Nephron (organoid): ENCODE data around the gene SNRPD1.
A peak's percentile ranks its signal among the peaks of the same experiment; 100 is the strongest.

Source experiments
- H3K27ac Mint-ChIP-seq, 3 experiments: 2 replicates each; pipeline ENCODE4 v1.8.0; 2020; ENCODE audit warnings: mixed read lengths in 3 of 3, mild to moderate bottlenecking in 2 of 3, moderate library complexity in 1 of 3
- H3K27me3 Mint-ChIP-seq: 2 replicates; pipeline ENCODE4 v1.8.0; 2021; ENCODE audit warnings: low read depth, mild to moderate bottlenecking, moderate library complexity, mixed read lengths
- H3K36me3 Mint-ChIP-seq: 2 replicates; pipeline ENCODE4 v1.8.0; 2020; ENCODE audit warnings: low read depth, mixed read lengths
- H3K4me1 Mint-ChIP-seq: 2 replicates; pipeline ENCODE4 v1.8.0; 2020; ENCODE audit warnings: mixed read lengths
- H3K4me3 Mint-ChIP-seq, 3 experiments: 2 replicates each; pipeline ENCODE4 v1.8.0; 2020; ENCODE audit warnings: mild to moderate bottlenecking in 3 of 3, mixed read lengths in 3 of 3, moderate library complexity in 2 of 3
- H3K9me3 Mint-ChIP-seq: 2 replicates; pipeline ENCODE4 v1.8.0; 2020; ENCODE audit warnings: mixed read lengths
- CTCF ChIP-seq, 3 experiments: fragments of 200-600 bp; sonication (generic); IDR thresholded peaks; one replicate each; pipeline ENCODE4 v1.5.0; 2021; ENCODE audit warnings: antibody characterized with exemption in 3 of 3; ENCODE audit not compliant: unreplicated experiment in 3 of 3

SNRPD1 gene

GRCh38 chr18:21653361-21653760, 41.2 kb downstream of the SNRPD1 start:
- Mint-ChIP-seq H3K27ac (no peak overlapping the region), H3K4me1 (no peaks in the 10 kb centered on the region), H3K36me3 (peaks cover 7% of the 10 kb centered on the region), H3K27me3 (no peaks in the 10 kb centered on the region), H3K9me3 (peaks cover 2% of the 10 kb centered on the region), H3K4me3 (no peak overlapping the region)
- TF ChIP-seq CTCF (IDR thresholded peaks at IDR 0.05; ENCODE audit: unreplicated experiment in 3 of 3), result no peak

- TF ChIP-seq CTCF (IDR thresholded peaks at IDR 0.05; ENCODE audit: unreplicated experiment in 3 of 3), result no peak
- peaks cover 7% of the 10 kb centered on the region for H3K36me3 Mint-ChIP-seq
- no peaks in the 10 kb centered on the region for H3K27me3 Mint-ChIP-seq
These were observed 44.3 kb downstream of the SNRPD1 start for GRCh38 chr18:21656402-21656801.

DNA sequence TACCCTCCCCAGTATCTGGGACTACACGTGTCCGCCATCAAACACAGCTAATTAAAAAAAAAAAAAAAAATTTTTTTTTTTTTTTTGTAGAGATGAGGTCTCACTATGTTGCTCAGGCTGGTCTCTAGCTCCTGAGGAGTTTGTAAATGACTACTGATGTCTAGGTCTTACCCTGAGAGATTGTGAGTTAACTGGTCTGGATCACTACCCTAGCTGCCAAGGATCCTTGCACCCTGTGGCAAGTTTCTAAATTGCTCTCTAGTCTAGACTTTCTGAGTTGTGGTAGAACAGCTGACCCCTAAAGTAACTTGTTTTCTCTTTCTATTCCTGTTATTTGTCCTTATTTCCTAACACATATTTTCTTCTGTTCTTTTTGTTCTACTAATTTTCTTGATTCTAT, 48.0 kb downstream of the SNRPD1 start:
- Mint-ChIP-seq H3K27me3 (no peaks in the 10 kb centered on the region), H3K4me3 (no peak overlapping the region), H3K9me3 (no peaks in the 10 kb centered on the region), H3K36me3 (peaks cover 3% of the 10 kb centered on the region), H3K27ac (peak overlapping the region in 1 of 3 experiments; percentile 9), H3K4me1 (no peaks in the 10 kb centered on the region)
- TF ChIP-seq CTCF (IDR thresholded peaks at IDR 0.05; ENCODE audit: unreplicated experiment in 3 of 3), result no peak

More at GRCh38 chr18:21656402-21656801, 44.3 kb downstream of the SNRPD1 start:
- Mint-ChIP-seq H3K4me1 (no peaks in the 10 kb centered on the region), H3K27ac (no peak overlapping the region), H3K9me3 (peaks cover 2% of the 10 kb centered on the region), H3K4me3 (no peak overlapping the region)

GRCh38 chr18:21662581-21662980, 50.5 kb downstream of the SNRPD1 start:
- no peaks in the 10 kb centered on the region for H3K27me3 Mint-ChIP-seq
- TF ChIP-seq CTCF (IDR thresholded peaks at IDR 0.05; ENCODE audit: unreplicated experiment in 3 of 3), result no peak
- H3K4me1 Mint-ChIP-seq, result no peaks in the 10 kb centered on the region
- no peaks in the 10 kb centered on the region for H3K9me3 Mint-ChIP-seq
- H3K36me3 Mint-ChIP-seq, result no peaks in the 10 kb centered on the region
- peak overlapping the region in 2 of 3 experiments; percentile 57 to 83 for H3K27ac Mint-ChIP-seq
- H3K4me3 Mint-ChIP-seq, result no peak overlapping the region

- Mint-ChIP-seq H3K4me1 (no peaks in the 10 kb centered on the region), H3K4me3 (no peak overlapping the region)
These were observed 51.5 kb downstream of the SNRPD1 start for GRCh38 chr18:21663578-21663977.

More at GRCh38 chr18:21663578-21663977, 51.5 kb downstream of the SNRPD1 start:
- Mint-ChIP-seq H3K27ac (no peak overlapping the region), H3K9me3 (no peaks in the 10 kb centered on the region), H3K36me3 (no peaks in the 10 kb centered on the region), H3K27me3 (no peaks in the 10 kb centered on the region)
- no peak for TF ChIP-seq CTCF (IDR thresholded peaks at IDR 0.05; ENCODE audit: unreplicated experiment in 3 of 3)
